Neural cell (in vitro differentiated cells): ENCODE results near the gene RDH13. TPM values are rescaled to one million over a fixed set of nuclear protein-coding genes. Genes with fewer than 3 reads are reported as not detected.

Source experiments
- H2AFZ ChIP-seq: fragments of 200-600, 300-800 bp; sonication (generic), shearing (Covaris generic); 2 replicates; pipeline ENCODE4 v1.6.0; 2014; ENCODE audit warnings: low read depth, mild to moderate bottlenecking, antibody characterized with exemption, low read length, moderate library complexity
- H3F3A ChIP-seq: fragments of 200-600 bp; shearing (Covaris generic); 2 replicates; pipeline ENCODE4 v1.6.1; 2016; ENCODE audit warnings: mild to moderate bottlenecking, moderate library complexity, mixed read lengths, antibody characterized with exemption, low read length; ENCODE audit not compliant: insufficient read depth, poor library complexity, severe bottlenecking
- H3K27ac ChIP-seq: fragments of 200-600, 300-800 bp; sonication (generic), shearing (Covaris generic); 2 replicates; pipeline ENCODE4 v1.5.1; 2014; ENCODE audit warnings: mild to moderate bottlenecking, low read length, moderate library complexity
- H3K27me3 ChIP-seq: fragments of 300-800, 200-600 bp; sonication (generic), shearing (Covaris generic); 2 replicates; pipeline ENCODE4 v1.6.0; 2014; ENCODE audit warnings: mild to moderate bottlenecking, low read depth, low read length, moderate library complexity; ENCODE audit not compliant: insufficient read depth
- H3K36me3 ChIP-seq: fragments of 300-800, 200-600 bp; sonication (generic), shearing (Covaris generic); 2 replicates; pipeline ENCODE4 v1.5.1; 2014; ENCODE audit warnings: mild to moderate bottlenecking, antibody characterized with exemption, low read length, moderate library complexity; ENCODE audit not compliant: insufficient read depth
- H3K4me2 ChIP-seq: fragments of 300-800, 200-600 bp; sonication (generic), shearing (Covaris generic); 2 replicates; pipeline ENCODE4 v1.6.0; 2014; ENCODE audit warnings: mild to moderate bottlenecking, low read length
- H3K4me3 ChIP-seq: fragments of 300-800, 200-600 bp; sonication (generic), shearing (Covaris generic); 2 replicates; pipeline ENCODE4 v1.5.1; 2014; ENCODE audit warnings: mild to moderate bottlenecking, low read length, moderate library complexity
- H3K79me2 ChIP-seq: fragments of 200-600 bp; shearing (Covaris generic); replicated peaks from 2 replicates; pipeline ENCODE4 v1.6.0; 2014; ENCODE audit warnings: mild to moderate bottlenecking, low read length, moderate library complexity; ENCODE audit not compliant: insufficient read depth
- H3K9ac ChIP-seq: fragments of 300-800, 200-600 bp; sonication (generic), shearing (Covaris generic); 2 replicates; pipeline ENCODE4 v1.6.1; 2016; ENCODE audit warnings: mild to moderate bottlenecking, low read length, mixed read lengths
- H3K9me2 ChIP-seq: fragments of 200-600 bp; shearing (Covaris generic); 2 replicates; pipeline ENCODE4 v1.6.1; 2016; ENCODE audit warnings: mild to moderate bottlenecking, low read length, mixed read lengths; ENCODE audit not compliant: insufficient read depth
- H3K9me3 ChIP-seq: fragments of 200-600, 300-800 bp; sonication (generic), shearing (Covaris generic); 2 replicates; pipeline ENCODE4 v1.6.1; 2016; ENCODE audit warnings: mild to moderate bottlenecking, mixed run types, low read length, moderate library complexity, mixed read lengths
- H4K20me1 ChIP-seq: fragments of 200-600 bp; shearing (Covaris generic); 2 replicates; pipeline ENCODE4 v1.6.1; 2016; ENCODE audit warnings: mild to moderate bottlenecking, mixed run types; ENCODE audit not compliant: insufficient read depth
- CTCF ChIP-seq: fragments of 450-650 bp; IDR thresholded peaks from 2 replicates; pipeline ENCODE4 v1.5.1; 2014; ENCODE audit warnings: antibody characterized with exemption, mild to moderate bottlenecking, moderate library complexity; ENCODE audit not compliant: poor library complexity, severe bottlenecking
- EP300 ChIP-seq: fragments of 450-650 bp; conservative IDR thresholded peaks from 2 replicates; pipeline ENCODE4 v1.6.1; 2014; ENCODE audit warnings: antibody characterized with exemption, mild to moderate bottlenecking, moderate library complexity; ENCODE audit not compliant: poor library complexity, severe bottlenecking
- EZH2 ChIP-seq: fragments of 200-600, 300-800 bp; shearing (Covaris generic), sonication (generic); IDR thresholded peaks from 2 replicates; pipeline ENCODE4 v1.6.1; 2014; ENCODE audit warnings: antibody characterized with exemption, low read length, borderline replicate concordance, mild to moderate bottlenecking; ENCODE audit not compliant: insufficient read depth, poor library complexity, severe bottlenecking
- MXI1 ChIP-seq: fragments of 450-650 bp; conservative IDR thresholded peaks from 2 replicates; pipeline ENCODE4 v1.6.1; 2014; ENCODE audit warnings: antibody characterized with exemption, mild to moderate bottlenecking; ENCODE audit not compliant: poor library complexity, severe bottlenecking
- POLR2AphosphoS5 ChIP-seq: IDR thresholded peaks from 2 replicates; pipeline ENCODE4 v1.6.1; 2012
- RAD21 ChIP-seq: fragments of 450-650 bp; conservative IDR thresholded peaks from 2 replicates; pipeline ENCODE4 v1.6.1; 2014; ENCODE audit warnings: antibody characterized with exemption, mild to moderate bottlenecking, moderate library complexity
- REST ChIP-seq: IDR thresholded peaks from 2 replicates; pipeline ENCODE4 v1.6.1; 2012; ENCODE audit warnings: borderline replicate concordance
- SMC3 ChIP-seq: fragments of 450-650 bp; conservative IDR thresholded peaks from 2 replicates; pipeline ENCODE4 v1.6.1; 2014; ENCODE audit warnings: antibody characterized with exemption, mild to moderate bottlenecking, moderate library complexity; ENCODE audit not compliant: poor library complexity
- TAF1 ChIP-seq: IDR thresholded peaks from 2 replicates; pipeline ENCODE4 v1.6.1; 2012; ENCODE audit warnings: low read depth
- polyA plus RNA-seq: library from polyadenylated mRNA; depleted of rRNA; stranded (reverse); fragments of >200 nt; gene quantifications from 2 replicates; pipeline ENCODE4 v1.2.3, GENCODE V29; 2014

The RDH13 gene
- polyA plus RNA-seq, 1 donor from 2014 or later = 9.8 TPM

- TF ChIP-seq REST (no peak), TAF1 (no peak), RAD21 (no peak), EP300 (no peak), EZH2 (no peak), POLR2AphosphoS5 (no peak), CTCF (no peak), MXI1 (no peak), SMC3 (no peak)
- no peak overlapping the region for H3K4me2 ChIP-seq
- no peaks in the 10 kb centered on the region for H3K27me3 ChIP-seq
- no peaks in the 10 kb centered on the region for H3K9me3 ChIP-seq
- H3K9ac ChIP-seq = no peak overlapping the region
- H3K9me2 ChIP-seq = no peaks in the 10 kb centered on the region
- no peak overlapping the region for H2AFZ ChIP-seq
- no peaks in the 10 kb centered on the region for H3K36me3 ChIP-seq
- H4K20me1 ChIP-seq = no peaks in the 10 kb centered on the region
- no peak overlapping the region for H3K27ac ChIP-seq
- no peaks in the 10 kb centered on the region for H3F3A ChIP-seq
- no peak overlapping the region for H3K4me3 ChIP-seq
- no peaks in the 10 kb centered on the region for H3K79me2 ChIP-seq
Observed at GRCh38 chr19:55046975-55047622, 15.8 kb downstream of the RDH13 start.

- Histone ChIP-seq H3K9me2 (no peaks in the 10 kb centered on the region), H3K4me2 (no peak overlapping the region), H3K27ac (no peak overlapping the region), H2AFZ (no peak overlapping the region), H3F3A (no peaks in the 10 kb centered on the region), H3K36me3 (no peaks in the 10 kb centered on the region), H3K9ac (no peak overlapping the region), H3K79me2 (no peaks in the 10 kb centered on the region), H4K20me1 (no peaks in the 10 kb centered on the region), H3K4me3 (no peak overlapping the region), H3K27me3 (no peaks in the 10 kb centered on the region), H3K9me3 (no peaks in the 10 kb centered on the region)
- TF ChIP-seq MXI1 = no peak
- no peak for TF ChIP-seq REST
- no peak for TF ChIP-seq EP300
- no peak for TF ChIP-seq RAD21
- TF ChIP-seq TAF1 = no peak
- TF ChIP-seq EZH2 = no peak
- TF ChIP-seq SMC3 = no peak
- no peak for TF ChIP-seq CTCF
- TF ChIP-seq POLR2AphosphoS5 = no peak
Observed at GRCh38 chr19:55044771-55045716, 17.9 kb downstream of the RDH13 start.
